A673 (cell line): ENCODE results near the gene SLC12A3. TPM values are rescaled to one million over a fixed set of nuclear protein-coding genes. Genes with fewer than 3 reads are reported as not detected.

Experiments
- BruUV-seq: library from RNA; stranded (reverse); fragments of 400-500 nt; replicated peaks from 2 replicates; lab custom pipeline; 2021; lab: Mats Ljungman, UMichigan
- CTCF ChIA-PET: fragments of 300-600 bp; sonication (Branson Sonifier 250); formaldehyde crosslinking; loops from one replicate; lab custom pipeline; 2022; ENCODE audit warnings: antibody characterized with exemption; lab: Charles Lee
- POLR2A ChIA-PET: fragments of 300-600 bp; sonication (Branson Sonifier 250); formaldehyde crosslinking; loops from one replicate; lab custom pipeline; 2022; ENCODE audit warnings: antibody characterized with exemption; ENCODE audit not compliant: low non-redundant PET; lab: Charles Lee
- DNase-seq: peaks from one replicate; pipeline ENCODE4 v3.0.0-alpha.2; 2015; ENCODE audit warnings: low spot score
- H3K27ac ChIP-seq: fragments of 200-600 bp; sonication (generic); 2 replicates; pipeline ENCODE4 v1.5.1; 2016; ENCODE audit warnings: mixed run types, low read depth, mild to moderate bottlenecking, mixed read lengths, antibody characterized with exemption, low read length; ENCODE audit not compliant: poor library complexity, severe bottlenecking
- H3K27me3 ChIP-seq: fragments of 200-600 bp; sonication (generic); replicated peaks from 2 replicates; pipeline ENCODE4 v1.6.1; 2017; ENCODE audit warnings: mixed run types, low read depth, mild to moderate bottlenecking, mixed read lengths, antibody characterized with exemption, low read length; ENCODE audit not compliant: insufficient read depth, poor library complexity
- H3K36me3 ChIP-seq: fragments of 200-600 bp; sonication (generic); 2 replicates; pipeline ENCODE4 v1.6.1; 2016; ENCODE audit warnings: mixed run types, mild to moderate bottlenecking, mixed read lengths, antibody characterized with exemption, low read length; ENCODE audit not compliant: insufficient read depth, poor library complexity, severe bottlenecking
- H3K4me1 ChIP-seq: fragments of 200-600 bp; sonication (generic); 2 replicates; pipeline ENCODE4 v1.6.1; 2017; ENCODE audit warnings: mixed run types, mild to moderate bottlenecking, mixed read lengths, antibody characterized with exemption, low read length; ENCODE audit not compliant: insufficient read depth, poor library complexity, severe bottlenecking
- H3K4me3 ChIP-seq: fragments of 200-600 bp; sonication (generic); 2 replicates; pipeline ENCODE4 v1.5.1; 2016; ENCODE audit warnings: low read depth, mixed run types, mild to moderate bottlenecking, mixed read lengths, low read length; ENCODE audit not compliant: poor library complexity, severe bottlenecking
- H3K9me3 ChIP-seq: fragments of 200-600 bp; sonication (generic); 2 replicates; pipeline ENCODE4 v1.6.1; 2016; ENCODE audit warnings: mixed run types, low read depth, mild to moderate bottlenecking, mixed read lengths, antibody characterized with exemption, low read length; ENCODE audit not compliant: poor library complexity, severe bottlenecking
- EZH2 ChIP-seq: fragments of 200-600 bp; sonication (generic); IDR thresholded peaks from 2 replicates; pipeline ENCODE4 v1.6.1; 2017; ENCODE audit warnings: borderline replicate concordance, low read depth, mild to moderate bottlenecking, mixed read lengths, antibody characterized with exemption, low read length; ENCODE audit not compliant: poor library complexity, severe bottlenecking
- intact Hi-C: fragments of 100-400 bp; cut with micrococcal nuclease; formaldehyde crosslinking; loops from one replicate; pipeline ENCODE4 v1.10.0; 2022; ENCODE audit not compliant: unreplicated experiment
- total RNA-seq: library from RNA; stranded (reverse); gene quantifications from 2 replicates; pipeline ENCODE4 v1.2.3, GENCODE V29; 2021
- TF ChIP-seq, protein P1 (sequence below): fragments of 300-800, 200-600 bp; sonication (generic); conservative IDR thresholded peaks from 2 replicates; pipeline ENCODE4 v1.5.1; 2017; ENCODE audit warnings: low read depth, mild to moderate bottlenecking, antibody characterized with exemption, low read length, moderate library complexity, mixed read lengths

Gene SLC12A3
- total RNA-seq, 1 experiment from 2014 or later, result not detected

DNA sequence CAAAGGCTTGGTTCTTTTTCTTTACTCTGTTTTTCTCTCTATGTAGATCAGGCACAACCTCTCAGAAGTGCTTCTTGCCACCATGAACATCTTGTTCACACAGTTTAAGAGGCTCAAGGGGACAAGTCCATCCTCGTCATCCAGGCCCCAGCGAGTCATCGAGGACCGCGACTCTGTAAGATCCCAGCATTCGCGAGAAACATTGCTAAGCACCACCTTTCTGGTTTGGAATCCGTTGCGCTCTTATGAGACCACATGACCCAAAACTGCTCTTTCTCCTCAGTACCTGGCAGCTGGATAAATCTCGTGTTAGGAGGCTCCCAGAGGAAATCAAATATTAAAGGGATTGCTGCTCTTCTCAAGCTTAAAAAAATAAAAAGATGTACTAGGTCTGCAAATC lies 23.3 kb upstream of the SLC12A3 start:
- CTCF ChIA-PET, result no interaction called here
- H3K36me3 ChIP-seq, result peaks cover 45% of the 10 kb centered on the region
- no TSS peak for BruUV-seq
- H3K27me3 ChIP-seq, result no peaks in the 10 kb centered on the region
- no peaks in the 10 kb centered on the region for H3K4me1 ChIP-seq
- POLR2A ChIA-PET, result no interaction called here
- no peak overlapping the region for H3K27ac ChIP-seq
- intact Hi-C loops, result no loop called here
- no peak for DNase-seq
- no peak overlapping the region for H3K4me3 ChIP-seq
- TF ChIP-seq, protein P1, sequence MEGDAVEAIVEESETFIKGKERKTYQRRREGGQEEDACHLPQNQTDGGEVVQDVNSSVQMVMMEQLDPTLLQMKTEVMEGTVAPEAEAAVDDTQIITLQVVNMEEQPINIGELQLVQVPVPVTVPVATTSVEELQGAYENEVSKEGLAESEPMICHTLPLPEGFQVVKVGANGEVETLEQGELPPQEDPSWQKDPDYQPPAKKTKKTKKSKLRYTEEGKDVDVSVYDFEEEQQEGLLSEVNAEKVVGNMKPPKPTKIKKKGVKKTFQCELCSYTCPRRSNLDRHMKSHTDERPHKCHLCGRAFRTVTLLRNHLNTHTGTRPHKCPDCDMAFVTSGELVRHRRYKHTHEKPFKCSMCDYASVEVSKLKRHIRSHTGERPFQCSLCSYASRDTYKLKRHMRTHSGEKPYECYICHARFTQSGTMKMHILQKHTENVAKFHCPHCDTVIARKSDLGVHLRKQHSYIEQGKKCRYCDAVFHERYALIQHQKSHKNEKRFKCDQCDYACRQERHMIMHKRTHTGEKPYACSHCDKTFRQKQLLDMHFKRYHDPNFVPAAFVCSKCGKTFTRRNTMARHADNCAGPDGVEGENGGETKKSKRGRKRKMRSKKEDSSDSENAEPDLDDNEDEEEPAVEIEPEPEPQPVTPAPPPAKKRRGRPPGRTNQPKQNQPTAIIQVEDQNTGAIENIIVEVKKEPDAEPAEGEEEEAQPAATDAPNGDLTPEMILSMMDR, result no peak
- no peak for TF ChIP-seq EZH2
- no peaks in the 10 kb centered on the region for H3K9me3 ChIP-seq

DNA sequence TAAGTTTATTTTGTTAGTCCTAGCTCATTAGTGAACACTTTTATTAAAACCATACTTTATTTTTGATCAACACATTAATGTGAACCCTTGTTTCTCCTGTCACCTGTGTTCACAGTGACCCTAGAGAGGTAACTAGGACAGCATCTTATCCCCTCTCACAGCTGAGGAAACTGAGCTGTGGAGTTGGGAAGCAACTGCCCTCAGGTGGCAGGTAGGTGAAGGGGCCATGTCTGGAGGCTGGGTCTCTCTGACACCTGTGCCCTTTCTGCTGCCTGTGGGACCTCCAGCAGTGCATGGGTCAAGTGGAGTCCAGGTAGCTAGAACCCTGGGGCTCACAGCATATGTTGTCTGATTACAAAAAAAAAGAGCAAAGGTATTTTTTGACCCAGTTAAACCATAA lies 22.9 kb upstream of the SLC12A3 start:
- no peak overlapping the region for H3K27ac ChIP-seq
- CTCF ChIA-PET, result no interaction called here
- H3K27me3 ChIP-seq, result no peaks in the 10 kb centered on the region
- peaks cover 42% of the 10 kb centered on the region for H3K36me3 ChIP-seq
- H3K4me3 ChIP-seq, result no peak overlapping the region
- H3K9me3 ChIP-seq, result no peaks in the 10 kb centered on the region
- POLR2A ChIA-PET, result no interaction called here
- no peak for DNase-seq
- TF ChIP-seq EZH2, result no peak
- TF ChIP-seq, protein P1, result no peak
- no peaks in the 10 kb centered on the region for H3K4me1 ChIP-seq
- intact Hi-C loops, result no loop called here
- no TSS peak for BruUV-seq

DNA sequence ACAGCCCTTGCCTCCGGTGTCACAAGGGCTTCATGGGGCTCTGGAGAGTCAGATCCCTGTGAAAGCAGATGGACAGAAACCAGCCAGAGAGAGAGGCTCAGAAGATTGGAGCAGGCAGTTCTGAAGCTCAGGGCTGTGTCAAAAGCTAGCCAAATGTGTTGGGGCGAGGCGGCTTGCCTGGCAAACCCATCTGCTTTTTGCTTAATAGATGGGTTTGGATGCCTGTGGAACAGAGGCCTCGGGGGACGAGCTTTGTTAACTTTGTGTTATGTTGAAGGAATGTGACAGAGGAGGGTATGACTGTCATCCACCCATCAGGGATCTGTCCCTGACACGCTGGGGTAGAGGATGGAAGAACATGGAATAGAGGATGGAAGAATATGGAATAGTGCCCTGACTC lies 21.0 kb upstream of the SLC12A3 start:
- Histone ChIP-seq H3K9me3 (no peaks in the 10 kb centered on the region), H3K27me3 (no peaks in the 10 kb centered on the region), H3K27ac (no peak overlapping the region), H3K4me1 (peaks cover 14% of the 10 kb centered on the region), H3K4me3 (no peak overlapping the region), H3K36me3 (peaks cover 28% of the 10 kb centered on the region)
- intact Hi-C loops, result no loop called here
- POLR2A ChIA-PET, result no interaction called here
- CTCF ChIA-PET, result no interaction called here
- TF ChIP-seq, protein P1, result no peak
- no peak for TF ChIP-seq EZH2
- DNase-seq, result no peak
- no TSS peak for BruUV-seq
